SKM-1 treated with dmso at 0.1 percent for 144 hours (cell line): Measurements from ENCODE around the gene TMEM120A.
A peak's percentile ranks its signal among the peaks of the same experiment; 100 is the strongest.

Experiments used
- DNase-seq: peaks from one replicate; lab custom pipeline; 2025; ENCODE audit not compliant: unreplicated experiment; lab: John Stamatoyannopoulos, UW

Gene TMEM120A

DNA sequence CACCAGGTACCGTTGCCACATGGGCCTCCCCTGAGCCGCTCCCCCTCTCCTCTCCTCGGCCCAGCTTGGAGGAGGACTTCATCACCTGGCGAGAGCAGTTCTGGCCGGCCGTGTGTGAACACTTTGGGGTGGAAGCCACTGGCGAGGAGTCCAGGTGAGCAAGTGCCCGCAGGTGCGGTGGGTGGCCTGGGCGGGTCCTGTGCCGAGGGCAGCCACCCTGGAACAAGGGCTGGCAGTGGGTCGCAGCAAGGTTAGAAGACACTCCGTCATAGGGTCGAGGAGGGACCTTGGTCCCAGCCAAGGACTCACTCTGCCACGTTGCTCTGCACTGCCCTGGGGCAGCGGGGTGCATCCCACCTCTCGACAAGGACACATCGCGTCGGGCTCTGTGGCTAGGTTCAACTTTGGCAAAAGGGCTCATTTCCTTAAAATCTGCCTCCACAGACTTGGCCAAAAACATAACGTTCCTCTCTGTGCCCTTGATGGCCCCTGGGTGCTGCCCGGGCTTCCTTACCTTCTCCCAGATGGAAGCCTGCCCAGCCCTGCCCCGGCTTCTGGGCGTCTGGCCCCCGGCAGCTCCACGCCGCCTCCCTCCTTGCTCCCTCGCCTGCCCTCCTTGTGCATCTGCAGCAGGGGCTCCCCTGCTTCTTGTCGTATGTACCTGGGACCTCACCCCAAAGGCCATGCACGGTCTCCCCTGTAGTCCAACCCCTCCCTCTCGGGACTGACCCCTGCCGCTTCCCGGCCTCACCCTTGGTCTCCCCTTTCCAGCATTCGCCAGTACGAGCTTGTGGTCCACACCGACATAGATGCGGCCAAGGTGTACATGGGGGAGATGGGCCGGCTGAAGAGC, 12.7 kb downstream of the TMEM120A start:
- no peak for DNase-seq

DNA sequence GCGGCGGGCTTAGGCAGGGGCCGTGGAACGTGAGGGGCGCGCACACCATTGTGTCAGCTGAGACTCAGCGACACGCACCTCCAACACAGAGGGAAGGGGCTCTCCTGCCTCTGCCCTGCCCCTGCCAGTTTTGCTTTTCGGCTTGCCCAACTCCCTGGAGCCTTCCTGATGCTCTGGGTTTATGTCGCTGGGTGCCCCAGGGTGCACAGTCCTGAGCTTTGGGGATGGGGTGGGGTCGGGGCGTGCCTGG, 13.3 kb downstream of the TMEM120A start:
- no peak for DNase-seq

DNA sequence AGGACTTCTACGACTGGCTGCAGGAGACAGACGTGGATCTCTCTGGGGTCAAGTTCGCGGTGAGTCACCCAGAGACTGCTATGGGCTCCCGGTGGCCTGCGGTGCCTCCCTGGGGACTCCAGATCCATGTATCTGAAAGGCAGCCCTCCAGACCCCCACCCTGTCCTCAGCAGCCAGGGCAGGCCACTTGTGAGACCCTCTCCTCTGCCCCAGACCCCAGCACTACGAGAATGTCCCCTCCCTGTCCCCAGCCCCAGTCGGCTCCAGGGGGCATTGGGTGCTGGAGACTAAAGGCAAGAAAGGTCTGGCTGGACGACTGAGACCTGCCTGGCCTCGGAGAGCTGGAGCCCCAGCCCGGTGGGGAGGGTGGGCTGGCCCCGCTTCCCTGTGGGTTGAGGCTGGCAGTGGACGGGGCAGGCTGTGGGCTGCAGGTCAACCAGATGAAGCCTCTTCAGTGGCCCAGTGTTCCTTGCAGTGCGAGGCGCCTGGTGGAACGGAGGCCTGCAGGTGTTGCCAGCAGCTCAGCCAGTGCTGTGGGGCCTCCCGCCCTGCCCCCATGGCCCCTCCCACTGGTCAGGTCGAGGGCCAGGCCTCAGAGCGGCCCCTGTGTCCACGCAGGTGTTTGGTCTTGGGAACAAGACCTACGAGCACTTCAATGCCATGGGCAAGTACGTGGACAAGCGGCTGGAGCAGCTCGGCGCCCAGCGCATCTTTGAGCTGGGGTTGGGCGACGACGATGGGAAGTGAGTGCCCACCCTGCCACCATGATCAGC, 13.8 kb downstream of the TMEM120A start:
- no peak for DNase-seq

DNA sequence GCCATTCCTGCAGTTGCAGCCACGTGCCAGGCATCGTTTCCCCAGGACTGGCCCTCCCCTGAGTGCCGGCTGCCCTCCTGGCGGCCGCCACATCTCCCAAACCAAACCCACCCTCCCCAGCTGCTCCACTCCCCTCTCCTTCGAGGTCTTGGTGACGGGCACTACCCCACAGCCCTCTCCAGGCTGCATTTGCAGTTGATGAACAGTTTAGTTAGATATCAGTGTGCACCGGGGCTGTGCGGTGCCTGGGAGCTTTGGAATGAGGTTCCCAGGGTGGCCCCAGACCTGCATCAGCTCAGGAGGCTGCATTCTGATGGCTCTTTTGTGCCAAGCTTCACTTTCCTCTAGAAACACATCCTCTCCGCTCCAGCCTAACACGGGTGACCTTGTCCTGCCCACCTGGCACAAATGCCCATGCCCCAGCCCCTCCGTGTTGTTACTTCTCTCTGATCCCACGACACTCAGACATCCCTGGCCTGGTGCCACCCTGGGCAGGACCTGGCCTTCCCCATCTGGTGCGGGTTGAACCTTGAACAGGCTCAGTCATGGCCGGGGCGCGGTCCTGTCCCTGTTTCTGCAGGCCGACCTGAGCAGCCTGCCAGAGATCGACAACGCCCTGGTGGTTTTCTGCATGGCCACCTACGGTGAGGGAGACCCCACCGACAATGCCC, 14.5 kb downstream of the TMEM120A start:
- no peak for DNase-seq

DNA sequence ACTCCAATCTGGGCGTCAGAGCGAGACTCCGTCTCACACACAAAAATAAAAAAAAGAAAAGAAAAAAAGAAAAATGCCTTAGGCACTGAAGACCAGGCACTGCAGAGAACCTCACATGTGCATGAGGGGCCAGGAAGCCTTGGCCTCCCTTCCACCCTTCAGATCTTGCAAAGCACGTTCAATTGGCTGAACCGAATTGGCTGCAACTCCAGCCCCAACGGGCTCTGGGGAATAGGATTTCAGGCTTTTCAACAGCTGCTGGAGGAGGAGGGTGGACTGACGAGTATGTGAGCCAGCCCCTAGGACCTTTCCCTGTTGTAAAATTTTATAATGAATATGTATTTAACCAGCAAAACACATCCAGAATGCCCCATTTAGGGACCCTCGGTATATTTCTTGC, 16.7 kb downstream of the TMEM120A start:
- no peak for DNase-seq

DNA sequence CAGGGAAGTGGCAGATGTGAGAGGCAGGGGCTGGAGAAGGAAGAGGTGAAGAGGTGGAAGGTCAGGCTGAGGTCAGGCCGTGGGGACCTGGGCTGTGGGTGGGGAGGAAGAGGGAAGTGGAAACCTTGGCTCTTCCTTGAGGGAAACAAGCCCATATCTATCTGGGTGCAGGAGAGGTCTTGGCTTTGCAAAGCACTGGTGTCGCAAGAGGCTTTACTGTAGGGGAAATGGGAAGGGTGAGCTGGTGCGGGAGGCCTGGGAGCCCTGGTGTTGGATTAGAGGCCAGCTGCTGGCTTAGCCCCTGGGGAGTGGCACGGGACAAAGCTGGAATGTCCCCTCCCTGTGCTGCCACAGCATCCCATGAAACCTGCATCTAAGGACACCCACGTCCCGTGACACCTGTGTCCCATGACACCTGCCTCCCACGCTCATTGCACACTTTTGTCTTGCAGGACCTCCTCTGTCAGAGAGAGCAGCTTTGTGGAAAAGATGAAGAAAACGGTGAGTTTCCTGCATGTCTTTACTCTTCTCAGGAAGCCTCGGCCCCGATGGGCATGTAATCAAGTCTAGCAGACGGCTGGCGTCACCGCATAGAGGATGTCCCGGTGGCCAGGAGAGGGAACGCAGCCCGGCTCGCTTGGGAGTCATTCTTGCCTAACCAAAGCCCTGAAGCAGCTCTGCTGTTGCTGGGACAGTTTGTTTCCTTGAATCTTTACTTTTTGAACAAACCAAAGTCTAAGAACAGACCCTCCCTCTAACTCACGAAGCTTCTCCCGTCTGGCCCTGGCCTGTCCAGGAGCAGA, 22.2 kb downstream of the TMEM120A start:
- DNase-seq: peak; percentile 82

DNA sequence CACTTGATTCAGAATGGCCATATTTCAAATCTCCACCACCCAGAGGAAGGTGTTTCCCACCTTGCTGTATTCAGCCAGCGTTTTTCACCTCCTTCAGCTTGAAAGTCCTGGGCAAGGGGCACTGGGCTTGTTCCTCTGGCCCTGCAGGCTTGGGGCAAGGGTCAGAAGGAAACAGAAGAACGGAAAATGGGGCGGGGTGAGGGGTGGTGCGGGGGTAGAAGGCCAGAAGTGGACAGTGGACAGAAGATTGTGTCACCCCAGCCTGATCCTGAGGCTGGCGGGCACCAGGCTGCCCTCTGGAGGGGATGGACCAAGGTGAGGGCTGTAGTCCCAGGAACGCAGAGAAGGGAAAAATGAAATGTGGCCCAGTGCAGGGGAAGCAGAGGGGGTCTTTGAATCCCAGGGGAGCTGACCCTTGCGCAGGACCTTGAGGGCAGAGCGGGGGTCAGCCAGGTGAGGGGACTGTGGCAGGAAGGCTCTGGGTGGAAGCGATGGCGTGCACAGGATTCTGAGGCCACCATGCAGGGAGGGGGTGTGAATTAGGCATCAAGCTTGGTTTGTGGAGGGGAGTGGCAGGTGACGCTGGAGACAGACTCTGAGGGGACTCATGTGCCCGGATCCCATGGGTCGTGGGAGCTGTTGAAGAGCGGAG, 23.0 kb downstream of the TMEM120A start:
- DNase-seq: no peak

DNA sequence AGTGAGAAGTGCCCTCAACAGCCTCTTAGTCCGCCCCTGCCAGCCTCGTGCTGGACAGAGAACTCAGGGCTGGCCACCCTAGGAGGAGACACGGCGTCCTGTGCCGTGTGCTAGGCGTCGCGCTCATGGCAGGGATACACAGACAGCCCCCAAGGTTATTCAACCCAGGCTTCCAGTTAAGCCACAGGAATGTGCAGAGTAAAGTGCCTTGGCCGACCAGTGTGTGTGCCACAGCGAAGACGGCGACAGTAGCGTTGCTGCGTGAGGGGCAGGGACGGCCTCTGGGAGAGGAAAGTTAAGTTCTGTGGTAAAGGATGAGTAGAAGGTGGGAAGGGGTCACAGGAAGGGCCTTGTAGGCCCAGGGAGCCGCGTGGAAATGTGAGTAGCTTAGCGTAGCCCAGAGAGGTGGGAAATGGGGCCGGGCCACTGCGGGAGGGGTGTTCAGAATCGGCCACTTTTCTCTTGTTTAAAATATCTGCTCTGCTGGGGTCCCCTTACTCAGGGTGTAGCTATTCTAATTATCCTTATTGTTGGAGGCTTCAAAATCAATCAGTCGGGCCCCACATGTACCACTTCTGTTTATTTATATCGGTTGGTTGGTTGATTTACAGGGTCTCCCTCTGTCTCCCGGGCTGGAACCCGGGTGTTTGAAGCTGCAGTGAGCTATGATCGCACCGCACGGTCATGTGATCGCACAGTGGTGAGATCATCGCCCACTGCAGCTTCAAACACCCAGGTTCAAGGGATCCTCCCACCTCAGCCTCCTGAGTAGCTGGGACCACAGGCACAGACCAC, 24.5 kb downstream of the TMEM120A start:
- no peak for DNase-seq

DNA sequence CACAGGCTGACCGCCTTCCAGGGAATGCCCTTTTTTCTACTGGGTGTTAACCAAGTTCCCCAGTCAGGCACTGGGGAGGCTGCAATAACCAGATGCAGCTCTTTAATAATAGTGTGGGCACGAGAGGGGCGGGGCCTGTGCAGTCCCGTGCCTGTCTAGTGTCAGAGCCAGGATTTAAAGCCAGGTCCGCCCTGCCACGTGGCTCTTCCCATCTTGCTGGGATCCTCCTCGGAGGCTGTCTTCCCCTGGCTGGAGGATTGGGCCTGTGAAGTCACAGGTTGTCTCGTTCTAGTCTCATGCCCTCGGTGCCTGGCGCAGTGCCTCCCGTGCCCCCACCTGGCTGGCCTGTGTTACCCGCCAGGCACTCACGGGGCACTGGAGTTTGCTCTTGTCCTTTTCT, 25.2 kb downstream of the TMEM120A start:
- DNase-seq: no peak

DNA sequence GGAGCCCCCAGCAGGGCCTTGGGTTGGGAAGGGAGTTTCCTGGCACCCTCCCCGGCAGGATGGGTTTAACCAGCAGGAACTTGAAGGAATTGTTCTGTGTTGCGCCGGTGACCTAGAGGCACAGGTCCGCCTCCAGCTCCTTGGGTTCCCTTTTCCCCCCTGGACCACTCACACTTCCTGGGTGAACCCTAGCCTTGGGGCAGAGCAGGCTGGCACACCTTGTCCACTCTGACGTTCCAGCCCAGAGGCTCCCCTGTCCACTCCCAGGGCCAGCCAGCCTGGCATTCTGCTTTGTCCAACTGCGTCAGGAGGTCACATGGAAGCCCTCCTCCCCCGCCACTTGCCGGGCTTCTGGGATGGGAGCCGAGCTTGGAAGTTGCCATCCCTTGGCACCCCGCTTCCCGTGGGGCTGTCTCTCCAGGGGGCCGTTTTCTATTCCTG, 25.8 kb downstream of the TMEM120A start:
- no peak for DNase-seq

DNA sequence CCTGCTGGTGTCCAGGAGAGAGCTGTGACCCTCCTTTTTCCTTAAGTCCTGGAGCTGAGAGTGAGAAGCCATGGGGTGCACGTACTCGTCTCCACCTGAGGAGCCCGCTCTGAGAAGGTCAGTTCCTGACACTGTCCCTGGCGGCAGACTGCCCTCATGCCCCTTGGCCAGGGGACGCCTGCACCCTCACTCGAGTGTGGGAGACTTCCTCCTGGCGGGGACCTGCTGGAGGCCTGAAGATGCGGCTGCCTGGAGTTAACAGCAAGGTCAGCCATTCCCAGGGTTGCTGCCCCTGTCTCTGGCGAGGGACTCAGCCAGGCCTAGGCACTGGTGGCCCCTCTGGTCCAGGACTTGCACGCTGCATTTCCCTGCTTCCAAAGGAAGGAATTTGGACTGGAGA, 26.4 kb downstream of the TMEM120A start:
- DNase-seq: no peak

DNA sequence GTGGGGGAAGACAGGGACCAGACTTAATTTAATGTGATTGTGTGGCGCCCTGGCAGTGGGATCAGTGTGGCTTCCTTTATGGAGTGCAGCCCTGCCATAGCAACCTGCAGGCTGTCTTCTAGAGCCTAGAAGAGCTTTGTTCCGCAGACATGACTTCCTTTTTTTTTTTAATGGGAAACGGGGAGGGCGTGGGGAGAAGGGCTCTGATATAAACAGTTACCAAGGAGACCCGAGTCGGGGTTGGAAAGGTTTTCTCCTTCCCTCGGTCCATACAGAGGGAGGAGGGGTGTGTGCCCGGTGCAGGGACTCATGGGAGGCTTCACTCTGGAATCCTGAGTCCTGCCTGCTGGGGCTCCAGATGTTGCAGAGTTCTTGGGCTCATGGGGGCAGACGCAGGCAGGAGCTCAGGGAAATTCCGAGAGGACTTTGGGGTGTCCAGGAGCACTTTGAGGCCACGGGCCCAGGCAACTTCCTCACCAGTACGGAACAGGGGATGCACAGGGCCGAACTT, 26.9 kb downstream of the TMEM120A start:
- no peak for DNase-seq

DNA sequence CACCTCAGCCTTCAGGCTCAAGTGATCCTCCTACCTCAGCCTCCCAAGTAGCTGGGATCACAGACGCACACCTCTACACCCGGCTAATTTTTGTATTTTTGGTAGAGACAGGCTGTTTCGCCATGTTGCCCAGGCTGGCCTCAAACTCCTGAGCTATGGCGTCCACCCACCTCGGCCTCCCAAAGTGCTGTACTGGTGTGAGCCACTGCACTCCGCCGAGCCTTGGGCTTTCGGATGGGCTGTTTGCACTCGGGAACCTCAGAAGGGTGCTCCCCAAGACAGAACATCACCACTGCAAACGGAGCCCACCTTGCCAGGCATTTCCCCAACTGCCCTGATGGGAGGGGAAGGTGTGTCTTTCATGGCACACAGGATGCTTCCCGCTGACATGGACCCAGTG, 27.3 kb downstream of the TMEM120A start:
- no peak for DNase-seq

DNA sequence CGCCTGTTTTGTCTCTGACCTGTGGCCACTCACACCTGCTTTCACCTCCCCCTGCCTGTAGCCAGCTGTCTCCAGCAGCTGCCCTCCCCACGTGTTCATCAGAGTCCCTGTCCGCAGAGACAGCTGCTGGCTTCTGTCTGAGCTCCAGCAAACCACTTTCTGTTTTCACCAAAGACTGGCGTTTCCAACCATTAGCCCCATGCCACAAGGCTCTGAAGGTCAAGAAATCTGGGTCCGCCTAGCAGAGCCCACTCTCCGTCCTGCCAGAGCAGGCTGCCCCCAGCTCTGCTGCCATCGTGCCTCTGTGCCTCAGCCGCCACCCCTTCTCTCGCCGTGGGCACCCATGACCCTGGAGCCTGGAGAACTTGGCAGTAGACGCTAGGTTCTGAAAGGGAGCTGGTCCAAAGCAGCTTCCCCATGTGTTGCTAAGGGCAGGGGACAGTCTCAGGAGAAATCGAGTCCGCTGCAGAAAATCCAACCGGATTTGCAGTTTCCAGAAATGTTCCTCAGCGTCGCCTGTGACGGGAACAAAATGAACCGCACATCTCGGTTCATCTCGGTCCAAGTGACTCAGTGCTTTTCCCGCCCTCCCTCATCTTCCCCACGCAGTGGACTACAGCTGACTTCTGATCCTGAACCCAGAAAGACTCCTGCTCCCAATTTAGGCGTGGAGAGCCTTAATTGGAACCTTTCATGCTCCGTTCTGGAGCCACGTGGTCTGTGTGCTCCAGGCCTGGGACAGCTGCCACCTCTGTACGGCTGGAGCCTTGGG, 28.0 kb downstream of the TMEM120A start:
- DNase-seq: no peak

DNA sequence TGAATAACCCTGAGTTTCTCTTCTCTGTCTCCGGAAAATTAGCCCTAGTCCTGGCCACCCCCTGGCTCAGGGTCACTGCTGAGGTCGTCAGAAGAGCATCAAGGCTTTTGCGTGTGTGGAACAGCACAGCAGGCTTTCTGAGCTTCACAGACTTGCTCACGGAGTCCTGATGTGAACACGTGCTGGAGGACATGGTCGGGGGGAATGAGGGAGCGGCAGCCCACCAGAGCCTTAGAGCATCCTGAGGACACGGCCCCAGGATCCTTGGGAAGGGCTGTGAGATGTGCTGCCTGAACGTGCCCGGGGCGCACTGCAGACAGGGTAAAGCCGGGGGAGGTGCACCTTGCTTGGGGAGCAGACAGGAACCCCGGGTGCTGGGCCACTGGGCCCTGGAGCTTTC, 28.8 kb downstream of the TMEM120A start:
- no peak for DNase-seq

DNA sequence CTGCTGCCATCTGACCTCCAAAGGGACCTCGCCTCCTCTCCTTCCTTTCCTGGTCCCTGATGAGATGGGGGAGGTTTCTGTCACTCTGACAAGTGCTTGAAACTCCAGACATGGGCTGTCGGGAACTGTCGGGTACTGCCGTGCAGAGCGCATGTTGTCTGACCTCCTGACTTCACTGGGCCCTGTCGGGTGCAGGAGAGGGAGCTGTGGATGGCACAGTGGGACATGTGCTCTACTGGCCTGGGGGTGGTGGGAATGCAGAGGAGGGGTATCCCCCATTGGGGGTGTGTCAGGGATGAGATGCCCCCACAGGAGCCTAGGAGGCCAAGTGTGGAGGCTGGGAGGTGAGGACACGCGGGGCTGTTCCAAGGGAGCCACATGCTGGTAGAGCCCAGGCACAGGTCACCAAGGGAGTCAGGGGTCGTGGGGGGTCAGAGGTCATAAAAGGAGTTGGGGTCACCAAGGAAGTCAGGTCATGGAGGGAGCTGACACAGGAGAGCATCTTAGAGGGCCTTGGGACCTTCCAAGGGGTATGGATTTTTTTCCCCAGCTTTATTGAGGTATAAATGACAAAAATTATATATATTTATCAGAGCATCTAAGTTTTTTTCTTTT, 30.9 kb downstream of the TMEM120A start:
- no peak for DNase-seq

DNA sequence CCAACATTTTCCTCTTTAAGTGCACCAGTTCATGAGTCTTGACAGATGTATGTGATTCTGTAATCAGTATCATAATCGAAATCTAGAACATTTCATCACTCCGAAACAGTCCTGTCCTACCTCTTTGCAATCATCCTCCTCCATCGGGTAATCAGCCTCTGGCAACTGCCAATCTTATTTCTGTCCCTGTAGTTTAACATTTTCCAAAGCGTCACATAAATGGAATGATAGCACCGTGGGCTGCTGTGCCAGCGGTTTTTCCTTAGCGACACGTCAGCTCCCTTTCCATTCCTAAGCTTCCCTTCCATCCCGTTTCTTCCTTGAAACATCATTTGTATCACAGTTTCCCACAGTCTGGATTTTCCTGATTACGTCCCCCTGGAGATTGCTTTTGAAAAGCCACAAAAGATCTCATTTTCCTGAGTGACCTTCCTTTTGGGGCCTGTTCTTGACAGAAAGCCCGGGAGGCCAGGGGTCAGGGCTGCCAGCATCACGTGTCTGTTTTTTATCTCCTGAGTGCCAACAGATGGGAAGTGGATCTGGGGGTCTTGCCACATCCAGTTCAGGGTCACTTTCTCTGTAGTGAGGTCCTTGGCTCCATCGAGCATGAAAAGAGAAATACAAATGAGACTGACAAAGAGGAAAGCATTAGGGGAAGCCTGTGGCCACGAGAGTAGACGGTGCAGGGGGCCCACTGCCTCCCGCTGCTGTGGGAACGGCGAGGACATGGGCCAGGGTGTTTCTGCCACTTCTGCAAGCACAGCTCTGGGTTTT, 31.6 kb downstream of the TMEM120A start:
- DNase-seq: no peak

DNA sequence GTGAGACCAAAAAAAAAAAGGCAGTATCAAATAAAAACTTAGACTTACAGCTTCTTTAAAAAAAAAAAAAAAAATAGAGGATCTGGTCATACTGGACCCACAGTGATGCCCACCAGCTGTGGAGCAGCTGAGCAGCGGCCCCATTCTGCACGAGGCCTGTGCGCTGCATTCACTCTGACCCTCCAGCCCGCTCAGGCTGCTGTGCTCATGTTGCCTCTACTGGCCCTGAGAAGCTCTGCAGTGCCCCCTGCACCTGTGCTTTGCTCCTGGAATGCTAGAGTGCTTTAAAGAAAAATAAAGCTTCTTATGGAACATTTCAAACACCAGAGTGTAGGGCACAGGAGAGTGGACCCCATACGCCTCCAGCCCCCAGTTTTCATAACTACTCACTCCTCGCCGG, 33.2 kb downstream of the TMEM120A start:
- DNase-seq: no peak
